Left ventricle myocardium inferior (tissue), 1 donor: ENCODE measurements around the gene ZDHHC14. TPM values are rescaled to one million over a fixed set of nuclear protein-coding genes. Genes with fewer than 3 reads are reported as not detected.

Experiments
- DNase-seq: peaks from one replicate; pipeline ENCODE4 v3.0.0-alpha.2; 2020
- H3K27ac ChIP-seq: fragments of 200-600 bp; replicated peaks from 2 replicates; pipeline ENCODE4 v1.8.0; 2021
- H3K27me3 ChIP-seq: fragments of 200-600 bp; 2 replicates; pipeline ENCODE4 v1.8.0; 2021; ENCODE audit warnings: low read depth
- H3K36me3 ChIP-seq: fragments of 200-600 bp; 2 replicates; pipeline ENCODE4 v1.8.0; 2021
- H3K4me1 ChIP-seq: fragments of 200-600 bp; 2 replicates; pipeline ENCODE4 v1.8.0; 2021
- H3K4me3 ChIP-seq: fragments of 200-600 bp; 2 replicates; pipeline ENCODE4 v1.8.0; 2021; ENCODE audit warnings: mild to moderate bottlenecking, moderate library complexity
- H3K9me3 ChIP-seq: fragments of 200-600 bp; replicated peaks from 2 replicates; pipeline ENCODE4 v1.8.0; 2021
- CTCF ChIP-seq: fragments of 200-600 bp; IDR thresholded peaks from 2 replicates; pipeline ENCODE4 v1.8.0; 2021; ENCODE audit warnings: antibody characterized with exemption, mild to moderate bottlenecking, borderline replicate concordance
- intact Hi-C: fragments of 100-400 bp; cut with micrococcal nuclease; formaldehyde crosslinking; loops from one replicate; pipeline ENCODE4 v1.11.0; 2022
- total RNA-seq: library from RNA; stranded (reverse); fragmentation: NEBNext Ultra II Directional; extraction: Animal tissue kit (Norgen Biotek cat#: 25700); gene quantifications from one replicate; pipeline ENCODE4 v1.2.1, GENCODE V29; 2021
- donor health status: DM: no; HTN: yes; CAD: no; lungs with severe emphysema.

ZDHHC14 gene
- total RNA-seq, 1 donor from 2014 or later, result 10.0 TPM

GRCh38 chr6:157606516-157606915, 225.5 kb downstream of the ZDHHC14 start:
- H3K9me3 ChIP-seq, result no peaks in the 10 kb centered on the region

GRCh38 chr6:157607317-157608109, 226.5 kb downstream of the ZDHHC14 start:
- Histone ChIP-seq H3K27me3 (no peaks in the 10 kb centered on the region), H3K9me3 (no peaks in the 10 kb centered on the region), H3K27ac (no peak overlapping the region), H3K4me3 (no peak overlapping the region), H3K36me3 (no peaks in the 10 kb centered on the region), H3K4me1 (peaks cover 7% of the 10 kb centered on the region)
- intact Hi-C loops, result no loop called here
- no peak for TF ChIP-seq CTCF
- DNase-seq, result no peak

More at GRCh38 chr6:157606516-157606915, 225.5 kb downstream of the ZDHHC14 start:
- intact Hi-C loops, result no loop called here
- H3K4me3 ChIP-seq, result no peak overlapping the region
- no peak for TF ChIP-seq CTCF
- no peak for DNase-seq
- H3K27ac ChIP-seq, result no peak overlapping the region
- H3K27me3 ChIP-seq, result no peaks in the 10 kb centered on the region
- no peaks in the 10 kb centered on the region for H3K36me3 ChIP-seq
- H3K4me1 ChIP-seq, result peaks cover 7% of the 10 kb centered on the region

- H3K27ac ChIP-seq, result no peak overlapping the region
- no peak overlapping the region for H3K4me3 ChIP-seq
- H3K9me3 ChIP-seq, result no peaks in the 10 kb centered on the region
- H3K36me3 ChIP-seq, result no peaks in the 10 kb centered on the region
- no peak for TF ChIP-seq CTCF
- DNase-seq, result no peak
- intact Hi-C loops, result no loop called here
- H3K4me1 ChIP-seq, result peaks cover 7% of the 10 kb centered on the region
- H3K27me3 ChIP-seq, result no peaks in the 10 kb centered on the region
Observed at GRCh38 chr6:157608221-157609075, 227.5 kb downstream of the ZDHHC14 start.

GRCh38 chr6:157609117-157609516, 228.1 kb downstream of the ZDHHC14 start:
- TF ChIP-seq CTCF, result no peak
- H3K4me1 ChIP-seq, result peaks cover 7% of the 10 kb centered on the region
- no peaks in the 10 kb centered on the region for H3K9me3 ChIP-seq
- no peaks in the 10 kb centered on the region for H3K27me3 ChIP-seq
- no peak for DNase-seq
- intact Hi-C loops, result no loop called here
- no peak overlapping the region for H3K4me3 ChIP-seq
- no peaks in the 10 kb centered on the region for H3K36me3 ChIP-seq
- H3K27ac ChIP-seq, result no peak overlapping the region

- no peaks in the 10 kb centered on the region for H3K27me3 ChIP-seq
- intact Hi-C loops, result no loop called here
- H3K27ac ChIP-seq, result no peak overlapping the region
- no peak for TF ChIP-seq CTCF
- no peaks in the 10 kb centered on the region for H3K9me3 ChIP-seq
- DNase-seq, result no peak
- H3K4me1 ChIP-seq, result peaks cover 7% of the 10 kb centered on the region
- no peak overlapping the region for H3K4me3 ChIP-seq
- H3K36me3 ChIP-seq, result no peaks in the 10 kb centered on the region
Observed at GRCh38 chr6:157609556-157609955, 228.6 kb downstream of the ZDHHC14 start.
